ENCODE data around the gene CDK6.

GRCh38 chr7:92611735-92612134 is 224.6 kb downstream of the CDK6 start:
- TF ChIP-seq, protein P1, sequence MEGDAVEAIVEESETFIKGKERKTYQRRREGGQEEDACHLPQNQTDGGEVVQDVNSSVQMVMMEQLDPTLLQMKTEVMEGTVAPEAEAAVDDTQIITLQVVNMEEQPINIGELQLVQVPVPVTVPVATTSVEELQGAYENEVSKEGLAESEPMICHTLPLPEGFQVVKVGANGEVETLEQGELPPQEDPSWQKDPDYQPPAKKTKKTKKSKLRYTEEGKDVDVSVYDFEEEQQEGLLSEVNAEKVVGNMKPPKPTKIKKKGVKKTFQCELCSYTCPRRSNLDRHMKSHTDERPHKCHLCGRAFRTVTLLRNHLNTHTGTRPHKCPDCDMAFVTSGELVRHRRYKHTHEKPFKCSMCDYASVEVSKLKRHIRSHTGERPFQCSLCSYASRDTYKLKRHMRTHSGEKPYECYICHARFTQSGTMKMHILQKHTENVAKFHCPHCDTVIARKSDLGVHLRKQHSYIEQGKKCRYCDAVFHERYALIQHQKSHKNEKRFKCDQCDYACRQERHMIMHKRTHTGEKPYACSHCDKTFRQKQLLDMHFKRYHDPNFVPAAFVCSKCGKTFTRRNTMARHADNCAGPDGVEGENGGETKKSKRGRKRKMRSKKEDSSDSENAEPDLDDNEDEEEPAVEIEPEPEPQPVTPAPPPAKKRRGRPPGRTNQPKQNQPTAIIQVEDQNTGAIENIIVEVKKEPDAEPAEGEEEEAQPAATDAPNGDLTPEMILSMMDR (conservative IDR thresholded peaks at IDR 0.05 in 1 of 2, IDR thresholded peaks at IDR 0.05 in 1 of 2; ENCODE audit: extremely low read depth in 1 of 2, insufficient read depth in 1 of 2, low read depth in 1 of 2, low read length in 2 of 2), result no peak
- TF ChIP-seq EZH2 (IDR thresholded peaks at IDR 0.05; ENCODE audit: borderline replicate concordance, low read length), result no peak

All from mammary epithelial cell (primary cell).